WI38 (cell line): ENCODE measurements around the gene ZNF484.
"Not testable (repeated sequence)": the region's sequence is repeated elsewhere in the genome, so short reads cannot be mapped to it uniquely, and the experiment has no call there.

Source experiments
- H3K4me3 ChIP-seq: 2 replicates; pipeline ENCODE4 v1.5.1; 2011; ENCODE audit warnings: low read depth, mild to moderate bottlenecking, control low read depth, low read length
- TF ChIP-seq, protein P1 (sequence below): IDR thresholded peaks from 2 replicates; pipeline ENCODE4 v1.5.1; 2012; ENCODE audit warnings: low read depth, mild to moderate bottlenecking, control low read depth, low read length

ZNF484 gene

DNA sequence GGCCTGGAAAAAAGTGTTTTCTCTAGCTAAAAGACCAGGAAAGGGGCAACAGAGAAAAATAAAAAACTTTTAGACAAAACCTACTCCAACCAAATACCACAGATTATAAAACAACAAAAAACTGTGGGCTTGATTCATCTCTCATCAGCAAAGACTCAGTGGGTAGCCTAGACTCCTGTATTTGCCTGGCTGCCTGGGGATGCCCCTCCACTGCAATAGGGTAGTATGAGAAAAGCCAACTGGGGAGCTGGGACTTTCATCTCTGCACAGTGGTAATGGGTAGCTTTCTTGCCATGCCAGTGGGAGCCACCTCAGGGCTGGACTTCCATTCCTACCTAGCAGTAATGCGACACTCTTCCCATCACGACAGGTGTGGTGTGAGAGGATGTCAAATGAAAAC lies 7.5 kb downstream of the ZNF484 start:
- no peak overlapping the region for H3K4me3 ChIP-seq
- TF ChIP-seq, protein P1, sequence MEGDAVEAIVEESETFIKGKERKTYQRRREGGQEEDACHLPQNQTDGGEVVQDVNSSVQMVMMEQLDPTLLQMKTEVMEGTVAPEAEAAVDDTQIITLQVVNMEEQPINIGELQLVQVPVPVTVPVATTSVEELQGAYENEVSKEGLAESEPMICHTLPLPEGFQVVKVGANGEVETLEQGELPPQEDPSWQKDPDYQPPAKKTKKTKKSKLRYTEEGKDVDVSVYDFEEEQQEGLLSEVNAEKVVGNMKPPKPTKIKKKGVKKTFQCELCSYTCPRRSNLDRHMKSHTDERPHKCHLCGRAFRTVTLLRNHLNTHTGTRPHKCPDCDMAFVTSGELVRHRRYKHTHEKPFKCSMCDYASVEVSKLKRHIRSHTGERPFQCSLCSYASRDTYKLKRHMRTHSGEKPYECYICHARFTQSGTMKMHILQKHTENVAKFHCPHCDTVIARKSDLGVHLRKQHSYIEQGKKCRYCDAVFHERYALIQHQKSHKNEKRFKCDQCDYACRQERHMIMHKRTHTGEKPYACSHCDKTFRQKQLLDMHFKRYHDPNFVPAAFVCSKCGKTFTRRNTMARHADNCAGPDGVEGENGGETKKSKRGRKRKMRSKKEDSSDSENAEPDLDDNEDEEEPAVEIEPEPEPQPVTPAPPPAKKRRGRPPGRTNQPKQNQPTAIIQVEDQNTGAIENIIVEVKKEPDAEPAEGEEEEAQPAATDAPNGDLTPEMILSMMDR: no peak

DNA sequence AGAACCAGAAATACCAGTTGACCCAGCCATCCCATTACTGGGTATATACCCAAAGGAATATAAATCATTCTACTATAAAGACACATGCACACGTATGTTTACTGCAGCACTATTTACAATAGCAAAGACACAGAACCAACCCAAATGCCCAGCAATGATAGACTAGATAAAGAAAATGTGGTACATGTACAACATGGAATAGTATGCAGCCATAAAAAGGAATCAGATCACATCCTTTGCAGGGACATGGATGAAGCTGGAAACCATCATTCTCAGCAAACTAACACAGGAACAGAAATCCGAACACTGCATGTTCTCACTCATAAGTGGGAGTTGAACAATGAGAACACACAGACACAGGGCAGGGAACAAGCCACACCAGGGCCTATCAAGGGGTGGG lies 11.2 kb downstream of the ZNF484 start:
- H3K4me3 ChIP-seq: not testable (repeated sequence)

DNA sequence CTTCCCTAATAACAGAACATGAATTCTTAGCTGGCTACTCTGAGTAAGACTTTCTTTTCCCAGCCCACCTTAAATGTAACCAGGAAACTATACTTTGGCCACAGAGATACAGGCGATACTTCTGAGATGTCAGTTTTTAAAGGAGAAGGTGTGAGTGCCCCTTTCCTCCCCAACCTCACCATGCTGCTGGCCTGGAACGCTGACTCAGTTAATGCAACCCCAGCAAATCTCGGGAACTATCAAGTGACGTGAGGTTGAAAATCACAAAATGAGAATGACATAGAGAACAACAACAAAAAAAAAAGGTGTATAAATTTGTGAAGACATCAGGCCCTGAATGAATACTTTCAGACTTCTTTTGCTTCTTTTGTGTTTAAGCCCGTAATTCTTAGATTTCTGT lies 13.7 kb downstream of the ZNF484 start:
- TF ChIP-seq, protein P1: no peak
- no peak overlapping the region for H3K4me3 ChIP-seq

DNA sequence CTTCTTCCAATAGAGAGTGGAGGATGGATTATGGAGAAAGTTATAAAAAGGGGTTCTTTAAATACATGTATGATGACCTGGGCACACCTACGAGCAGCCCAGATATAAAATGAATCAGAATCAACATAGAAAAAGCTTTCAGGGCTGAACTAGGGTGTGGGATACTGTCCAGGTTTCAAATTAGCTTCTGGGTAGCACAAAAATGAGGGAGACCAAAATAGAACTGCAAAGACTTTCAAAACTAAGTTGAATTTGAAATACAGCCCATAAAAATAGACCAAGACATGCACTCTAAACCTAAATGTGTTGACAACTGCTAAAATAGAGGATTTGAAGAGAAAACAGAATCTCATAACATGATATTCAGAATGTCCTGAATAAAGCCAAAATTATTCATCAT lies 17.0 kb downstream of the ZNF484 start:
- H3K4me3 ChIP-seq: no peak overlapping the region
- TF ChIP-seq, protein P1: no peak

DNA sequence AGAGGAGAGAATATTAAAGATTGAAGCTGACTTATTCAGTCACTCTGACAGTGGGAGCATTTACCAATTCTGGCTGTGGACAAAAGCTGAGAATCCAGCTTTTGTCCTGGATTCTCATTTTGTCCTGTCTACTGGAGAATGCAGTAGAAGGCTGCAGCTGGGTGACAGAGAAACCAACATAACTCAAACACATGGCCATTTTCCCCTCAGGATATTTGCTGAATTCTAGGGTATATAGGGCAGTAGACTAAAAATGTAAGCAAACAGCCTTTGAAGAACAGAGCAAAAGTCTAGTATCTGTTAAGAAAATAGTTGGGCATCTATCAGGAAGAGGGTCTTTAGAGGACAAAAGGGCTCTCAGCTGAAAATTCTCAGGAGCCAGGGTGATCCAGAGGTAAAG lies 20.6 kb downstream of the ZNF484 start:
- TF ChIP-seq, protein P1: no peak
- no peak overlapping the region for H3K4me3 ChIP-seq

DNA sequence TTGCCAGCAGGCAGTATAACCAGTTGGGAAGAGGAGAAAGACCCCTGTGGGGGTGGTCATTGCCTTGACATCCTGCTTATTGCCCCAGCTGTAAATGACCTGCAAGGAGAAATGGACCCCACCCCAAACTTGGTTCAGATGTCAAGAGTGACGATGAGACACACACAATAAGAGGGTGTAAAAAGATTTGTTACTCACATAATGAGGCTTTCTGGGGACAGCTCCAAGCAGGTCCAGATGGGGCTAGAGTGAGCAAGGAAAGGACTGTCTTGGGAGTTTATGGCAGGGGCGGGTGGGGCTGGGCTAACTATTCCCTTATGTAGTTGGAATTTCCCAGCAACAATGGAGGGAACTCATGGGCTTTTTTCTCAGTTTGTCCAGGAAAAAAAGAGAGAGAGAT lies 24.1 kb downstream of the ZNF484 start:
- no peak overlapping the region for H3K4me3 ChIP-seq
- TF ChIP-seq, protein P1: no peak

DNA sequence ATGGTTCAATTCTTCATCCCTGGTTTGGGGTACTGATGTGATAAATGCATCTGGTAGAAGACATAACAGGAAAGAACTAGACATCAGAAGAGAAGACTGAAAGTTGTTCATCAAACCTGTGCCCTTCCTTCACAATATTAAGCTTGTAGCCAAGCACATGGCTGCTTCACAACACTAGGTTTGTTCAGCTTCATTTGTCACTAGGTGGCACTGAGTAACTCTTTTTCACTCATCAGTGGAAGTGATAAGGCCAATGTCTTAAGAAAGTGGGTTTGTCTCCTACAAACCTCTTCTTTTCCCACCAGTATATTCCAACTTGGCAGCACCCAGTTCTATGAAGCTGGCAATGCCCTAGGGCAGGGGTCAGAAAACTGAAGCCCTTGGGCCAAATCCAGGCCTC lies 26.9 kb downstream of the ZNF484 start:
- TF ChIP-seq, protein P1: no peak
- no peak overlapping the region for H3K4me3 ChIP-seq

DNA sequence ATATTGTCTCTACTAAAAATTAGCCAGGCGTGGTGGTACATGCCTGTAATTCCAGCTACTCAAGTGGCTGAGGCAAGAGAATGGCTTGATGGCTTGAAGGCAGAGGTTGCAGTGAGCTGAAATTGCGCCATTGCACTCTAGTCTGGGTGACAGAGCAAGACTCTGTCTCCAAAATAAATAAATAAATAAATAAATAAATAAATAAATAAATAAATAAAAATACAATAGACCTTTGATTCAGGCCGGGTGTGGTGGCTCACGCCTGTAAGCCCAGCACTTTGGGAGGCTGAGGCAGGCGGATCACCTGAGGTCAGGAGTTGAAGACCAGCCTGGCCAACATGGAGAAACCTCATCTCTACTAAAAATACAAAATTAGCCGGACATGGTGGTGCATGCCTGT lies 29.1 kb downstream of the ZNF484 start:
- H3K4me3 ChIP-seq: not testable (repeated sequence)

DNA sequence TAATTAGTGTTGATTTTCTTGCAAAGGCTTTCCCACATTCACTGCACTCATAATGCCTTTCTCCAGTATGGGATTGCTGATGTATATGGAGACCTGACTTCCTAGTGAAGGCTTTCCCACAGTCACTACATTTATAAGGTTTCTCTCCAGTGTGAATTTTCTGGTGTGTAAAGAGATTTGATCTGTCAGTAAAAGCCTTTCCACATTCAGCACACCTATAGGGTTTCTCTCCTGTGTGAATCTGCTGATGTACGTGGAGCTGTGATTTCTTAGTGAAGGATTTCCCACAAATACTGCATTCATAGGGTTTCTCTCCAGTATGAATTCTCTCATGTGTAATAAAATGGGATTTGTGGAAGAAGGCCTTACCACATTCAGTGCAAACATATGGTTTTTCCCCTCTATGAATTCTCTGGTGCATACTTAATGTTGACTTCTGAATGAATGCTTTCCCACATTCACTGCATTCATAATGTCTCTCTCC lies 31.1 kb downstream of the ZNF484 start:
- TF ChIP-seq, protein P1: no peak
- no peak overlapping the region for H3K4me3 ChIP-seq

DNA sequence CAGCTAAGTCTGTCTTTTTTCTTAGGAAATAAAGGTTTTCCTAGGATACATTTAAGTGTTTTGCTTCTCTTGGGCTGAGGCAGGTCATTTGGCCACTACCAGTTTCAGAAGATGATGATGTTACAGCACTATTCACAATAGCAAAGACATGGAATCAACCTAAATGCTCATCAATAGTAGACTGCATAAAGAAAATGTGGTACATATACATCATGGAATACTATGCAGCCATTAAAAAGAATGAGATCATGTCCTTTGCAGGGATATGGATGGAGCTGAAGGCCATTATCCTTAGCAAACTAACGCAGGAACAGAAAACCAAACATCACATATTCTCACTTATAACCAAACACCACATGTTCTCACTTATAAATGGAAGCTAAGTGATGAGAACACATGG lies 39.4 kb downstream of the ZNF484 start:
- H3K4me3 ChIP-seq: not testable (repeated sequence)
